PC-3 (cell line): Measurements from ENCODE around the gene CASP6.

Experiments
- CTCF ChIP-seq: fragments of 300-600 bp; sonication (generic); conservative IDR thresholded peaks from 2 replicates; pipeline ENCODE4 v1.5.1; 2017; ENCODE audit warnings: antibody characterized with exemption, low read depth, mild to moderate bottlenecking, low read length
- EZH2phosphoT487 ChIP-seq: fragments of 300-600 bp; sonication (generic); IDR thresholded peaks from 2 replicates; pipeline ENCODE4 v1.6.1; 2018; ENCODE audit warnings: mild to moderate bottlenecking, antibody characterized with exemption, low read length, borderline replicate concordance

GRCh38 chr4:109713500-109713899, 10.3 kb upstream of the CASP6 start:
- TF ChIP-seq CTCF, result no peak
- TF ChIP-seq EZH2phosphoT487, result no peak
